HCT116 (cell line): ENCODE measurements around the gene ARFGEF3. TPM values are rescaled to one million over a fixed set of nuclear protein-coding genes. Genes with fewer than 3 reads are reported as not detected.

Experiments used
- ATAC-seq: fragments of 200-7000 bp; cut with Tn5 transposase; 2 replicates; pipeline ENCODE4 v1.9.1; 2020; ENCODE audit warnings: mild to moderate bottlenecking, moderate library complexity
- BruUV-seq: library from RNA; stranded (reverse); fragments of 400-500 nt; replicated peaks from 2 replicates; lab custom pipeline; 2021; lab: Mats Ljungman, UMichigan
- CTCF ChIA-PET: fragments of 300-600 bp; sonication (Branson Sonifier 250); formaldehyde crosslinking; loops from one replicate; lab custom pipeline; 2021; ENCODE audit warnings: antibody characterized with exemption; lab: Charles Lee
- POLR2A ChIA-PET: fragments of 300-600, 350-600 bp; sonication (Branson Sonifier 250); formaldehyde crosslinking; loops from one replicate; lab custom pipeline; 2021; ENCODE audit warnings: antibody characterized with exemption; lab: Charles Lee
- RAD21 ChIA-PET, 2 experiments: fragments of 300-600 bp; sonication (Branson Sonifier 250); formaldehyde crosslinking; loops; one replicate each; lab custom pipeline; 2023; ENCODE audit warnings: low total read pairs in 2 of 2; ENCODE audit not compliant: uncharacterized antibody in 2 of 2, unreplicated experiment in 2 of 2, low non-redundant PET in 1 of 2; lab: Charles Lee
- DNase-seq: peaks from one replicate; pipeline ENCODE4 v3.0.0-alpha.2; 2010; ENCODE audit warnings: low read depth, low spot score
- H2AFZ ChIP-seq: fragments of 200-600 bp; shearing (Covaris generic), sonication (generic); 2 replicates; pipeline ENCODE4 v1.6.1; 2017; ENCODE audit warnings: low read depth, mixed run types, mixed read lengths, antibody characterized with exemption, low read length; ENCODE audit not compliant: poor library complexity, severe bottlenecking
- H3K27ac ChIP-seq: 2 replicates; pipeline ENCODE4 v1.5.1; 2012; ENCODE audit warnings: low read depth, low read length
- H3K27me3 ChIP-seq: fragments of 200-600 bp; sonication (generic); 2 replicates; pipeline ENCODE4 v1.6.1; 2016; ENCODE audit warnings: mixed run types, low read length, mixed read lengths; ENCODE audit not compliant: insufficient read depth
- H3K36me3 ChIP-seq, 2 experiments: fragments of 200-500 bp in 1 of 2; fragments of 200-600 bp in 1 of 2; sonication (Bioruptor generic) in 1 of 2; sonication (generic) in 1 of 2; 2 replicates each; pipeline versions ENCODE4 v1.5.1 to v1.6.1; 2014 to 2016; ENCODE audit warnings: low read length in 2 of 2, inconsistent platforms in 1 of 2, mixed read lengths in 1 of 2, mixed run types in 1 of 2; ENCODE audit not compliant: insufficient read depth in 2 of 2, control insufficient read depth in 1 of 2
- H3K4me1 ChIP-seq, 2 experiments: fragments of 200-600 bp in 1 of 2; sonication (generic) in 1 of 2; 2 replicates each; pipeline versions ENCODE4 v1.5.1 to v1.6.1; 2012 to 2017; ENCODE audit warnings: low read length in 2 of 2, inconsistent platforms in 1 of 2, mild to moderate bottlenecking in 1 of 2, mixed read lengths in 1 of 2, mixed run types in 1 of 2, moderate library complexity in 1 of 2; ENCODE audit not compliant: insufficient read depth in 2 of 2, control insufficient read depth in 1 of 2
- H3K4me2 ChIP-seq: fragments of 200-600 bp; sonication (generic); 2 replicates; pipeline ENCODE4 v1.6.1; 2017; ENCODE audit warnings: mixed run types, low read length, mixed read lengths
- H3K4me3 ChIP-seq, 2 experiments: fragments of 200-600 bp in 1 of 2; sonication (generic) in 1 of 2; replicated peaks in 1 of 2; 2 replicates each; pipeline ENCODE4 v1.5.1; 2011 to 2016; ENCODE audit warnings: low read length in 2 of 2, control low read depth in 1 of 2, low read depth in 1 of 2, mild to moderate bottlenecking in 1 of 2, mixed read lengths in 1 of 2, mixed run types in 1 of 2
- H3K79me2 ChIP-seq: fragments of 200-600 bp; sonication (generic); 2 replicates; pipeline ENCODE4 v1.6.1; 2017; ENCODE audit warnings: mild to moderate bottlenecking, mixed run types, low read length, moderate library complexity, mixed read lengths; ENCODE audit not compliant: insufficient read depth
- H3K9ac ChIP-seq: fragments of 200-600 bp; sonication (generic); 2 replicates; pipeline ENCODE4 v1.6.1; 2016; ENCODE audit warnings: low read length, mixed read lengths
- H3K9me2 ChIP-seq: fragments of 200-600 bp; sonication (generic), shearing (Covaris generic); 2 replicates; pipeline ENCODE4 v1.6.1; 2017; ENCODE audit warnings: mixed run types, mild to moderate bottlenecking, moderate library complexity; ENCODE audit not compliant: insufficient read depth
- H3K9me3 ChIP-seq, 2 experiments: fragments of 200-500 bp in 1 of 2; fragments of 200-600 bp in 1 of 2; sonication (Bioruptor generic) in 1 of 2; sonication (generic) in 1 of 2; 2 replicates each; pipeline ENCODE4 v1.6.1; 2014 to 2017; ENCODE audit warnings: low read length in 2 of 2, mixed read lengths in 2 of 2, inconsistent platforms in 1 of 2, low read depth in 1 of 2, mild to moderate bottlenecking in 1 of 2, mixed run types in 1 of 2, moderate library complexity in 1 of 2; ENCODE audit not compliant: control insufficient read depth in 1 of 2, insufficient read depth in 1 of 2
- H4K20me1 ChIP-seq: fragments of 200-600 bp; sonication (generic), shearing (Covaris generic); 2 replicates; pipeline ENCODE4 v1.6.1; 2017; ENCODE audit warnings: mixed run types, mild to moderate bottlenecking, moderate library complexity; ENCODE audit not compliant: insufficient read depth
- ATF3 ChIP-seq: IDR thresholded peaks from 2 replicates; pipeline ENCODE4 v1.6.1; 2012
- CEBPB ChIP-seq: IDR thresholded peaks from 2 replicates; pipeline ENCODE4 v1.6.1; 2012; ENCODE audit warnings: low read depth
- EGR1 ChIP-seq: IDR thresholded peaks from 2 replicates; pipeline ENCODE4 v1.6.1; 2012; ENCODE audit warnings: low read depth
- ELF1 ChIP-seq: IDR thresholded peaks from 2 replicates; pipeline ENCODE4 v1.6.1; 2012; ENCODE audit warnings: low read depth, borderline replicate concordance
- EZH2 ChIP-seq: fragments of 200-600 bp; sonication (generic); IDR thresholded peaks from 2 replicates; pipeline ENCODE4 v1.6.1; 2017; ENCODE audit warnings: antibody characterized with exemption, mixed run types
- EZH2phosphoT487 ChIP-seq: fragments of 200-600 bp; IDR thresholded peaks from 2 replicates; pipeline ENCODE4 v1.6.1; 2018; ENCODE audit warnings: antibody characterized with exemption, borderline replicate concordance
- FOSL1 ChIP-seq: IDR thresholded peaks from 2 replicates; pipeline ENCODE4 v1.6.1; 2012; ENCODE audit warnings: low read depth
- JUND ChIP-seq: IDR thresholded peaks from 2 replicates; pipeline ENCODE4 v1.6.1; 2012
- POLR2A ChIP-seq: IDR thresholded peaks from 2 replicates; pipeline ENCODE4 v1.7.0; 2011; ENCODE audit warnings: borderline replicate concordance; ENCODE audit not compliant: insufficient read depth, insufficient read length; ENCODE audit errors: extremely low read depth
- POLR2AphosphoS5 ChIP-seq: IDR thresholded peaks from 2 replicates; pipeline ENCODE4 v1.6.1; 2011; ENCODE audit warnings: mild to moderate bottlenecking, low read depth, low read length, moderate library complexity
- RAD21 ChIP-seq: IDR thresholded peaks from 2 replicates; pipeline ENCODE4 v1.6.1; 2012; ENCODE audit warnings: low read depth, mild to moderate bottlenecking
- SIN3A ChIP-seq: IDR thresholded peaks from 2 replicates; pipeline ENCODE4 v1.6.1; 2012; ENCODE audit warnings: low read depth
- SP1 ChIP-seq: IDR thresholded peaks from 2 replicates; pipeline ENCODE4 v1.6.1; 2012; ENCODE audit warnings: low read depth
- SRF ChIP-seq: IDR thresholded peaks from 2 replicates; pipeline ENCODE4 v1.6.1; 2012; ENCODE audit warnings: low read depth
- YY1 ChIP-seq: IDR thresholded peaks from 2 replicates; pipeline ENCODE4 v1.6.1; 2011; ENCODE audit warnings: low read length, low read depth, moderate library complexity, mild to moderate bottlenecking; ENCODE audit not compliant: insufficient replicate concordance; ENCODE audit errors: extremely low read depth
- ZFX ChIP-seq: fragments of 450-650 bp; IDR thresholded peaks from 2 replicates; pipeline ENCODE4 v1.6.1; 2017
- intact Hi-C: fragments of 100-400 bp; cut with micrococcal nuclease; formaldehyde crosslinking; loops from 2 replicates; pipeline ENCODE4 v1.10.0; 2022
- total RNA-seq: library from RNA; stranded (reverse); gene quantifications from one replicate; pipeline ENCODE4 v1.2.1, GENCODE V29; 2021; ENCODE audit not compliant: unreplicated experiment
- TF ChIP-seq, protein P1 (sequence below): IDR thresholded peaks from 2 replicates; pipeline ENCODE4 v1.6.1; 2011; ENCODE audit warnings: mild to moderate bottlenecking, low read length, moderate library complexity; ENCODE audit not compliant: insufficient replicate concordance; ENCODE audit errors: extremely low read depth
- TF ChIP-seq, protein P2 (sequence below): IDR thresholded peaks from 2 replicates; pipeline ENCODE4 v1.6.1; 2012; ENCODE audit warnings: low read depth
- TF ChIP-seq, protein P3 (sequence below): IDR thresholded peaks from 2 replicates; pipeline ENCODE4 v1.6.1; 2012
- TF ChIP-seq, protein P4 (sequence below), 3 experiments: fragments of 200-600 bp in 1 of 3; sonication (generic) in 1 of 3; IDR thresholded peaks in 2 of 3; conservative IDR thresholded peaks in 1 of 3; 2 replicates each; pipeline ENCODE4 v1.5.1; 2012 to 2017; ENCODE audit warnings: low read depth in 2 of 3, low read length in 2 of 3, antibody characterized with exemption in 1 of 3, borderline replicate concordance in 1 of 3, control low read depth in 1 of 3, mild to moderate bottlenecking in 1 of 3, mixed read lengths in 1 of 3, mixed run types in 1 of 3, moderate library complexity in 1 of 3; ENCODE audit not compliant: insufficient read depth in 1 of 3

The ARFGEF3 gene
- total RNA-seq, 1 experiment from 2014 or later = 3.8 TPM

DNA sequence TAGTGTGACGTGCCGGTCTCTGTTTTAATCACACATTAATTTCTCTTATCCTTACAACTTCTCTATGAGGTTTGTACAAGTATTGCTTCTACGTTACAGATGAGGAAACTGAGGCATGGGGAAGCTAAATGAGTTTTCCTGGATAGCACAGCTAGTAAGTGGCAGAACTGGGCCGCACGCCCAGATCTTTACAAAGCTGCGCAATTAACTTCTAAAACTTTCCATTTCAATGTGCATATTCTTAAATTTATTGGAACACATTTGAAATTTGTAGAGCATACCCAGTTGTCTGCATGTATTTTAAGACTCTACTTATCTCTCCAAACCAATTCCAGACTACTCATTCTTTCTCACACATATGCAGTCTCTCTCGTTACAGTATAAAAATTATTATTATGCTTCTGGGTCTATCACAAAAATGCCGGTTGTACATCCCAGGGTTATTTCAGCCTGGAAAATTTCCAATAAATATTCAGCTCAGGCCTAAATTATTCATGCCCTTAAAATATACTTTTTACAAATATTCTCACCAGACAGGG is 44.3 kb upstream of the ARFGEF3 start:
- H3K4me2 ChIP-seq = no peak overlapping the region
- no peaks in the 10 kb centered on the region for H3K9me2 ChIP-seq
- H3K27me3 ChIP-seq = no peaks in the 10 kb centered on the region
- H3K27ac ChIP-seq = no peak overlapping the region
- no peak for DNase-seq
- no peaks in the 10 kb centered on the region for H3K36me3 ChIP-seq
- H4K20me1 ChIP-seq = no peaks in the 10 kb centered on the region
- no peaks in the 10 kb centered on the region for H3K79me2 ChIP-seq
- TF ChIP-seq FOSL1 = no peak
- no peak for TF ChIP-seq JUND
- TF ChIP-seq, protein P1, sequence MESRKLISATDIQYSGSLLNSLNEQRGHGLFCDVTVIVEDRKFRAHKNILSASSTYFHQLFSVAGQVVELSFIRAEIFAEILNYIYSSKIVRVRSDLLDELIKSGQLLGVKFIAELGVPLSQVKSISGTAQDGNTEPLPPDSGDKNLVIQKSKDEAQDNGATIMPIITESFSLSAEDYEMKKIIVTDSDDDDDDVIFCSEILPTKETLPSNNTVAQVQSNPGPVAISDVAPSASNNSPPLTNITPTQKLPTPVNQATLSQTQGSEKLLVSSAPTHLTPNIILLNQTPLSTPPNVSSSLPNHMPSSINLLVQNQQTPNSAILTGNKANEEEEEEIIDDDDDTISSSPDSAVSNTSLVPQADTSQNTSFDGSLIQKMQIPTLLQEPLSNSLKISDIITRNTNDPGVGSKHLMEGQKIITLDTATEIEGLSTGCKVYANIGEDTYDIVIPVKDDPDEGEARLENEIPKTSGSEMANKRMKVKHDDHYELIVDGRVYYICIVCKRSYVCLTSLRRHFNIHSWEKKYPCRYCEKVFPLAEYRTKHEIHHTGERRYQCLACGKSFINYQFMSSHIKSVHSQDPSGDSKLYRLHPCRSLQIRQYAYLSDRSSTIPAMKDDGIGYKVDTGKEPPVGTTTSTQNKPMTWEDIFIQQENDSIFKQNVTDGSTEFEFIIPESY = no peak
- TF ChIP-seq, protein P2, sequence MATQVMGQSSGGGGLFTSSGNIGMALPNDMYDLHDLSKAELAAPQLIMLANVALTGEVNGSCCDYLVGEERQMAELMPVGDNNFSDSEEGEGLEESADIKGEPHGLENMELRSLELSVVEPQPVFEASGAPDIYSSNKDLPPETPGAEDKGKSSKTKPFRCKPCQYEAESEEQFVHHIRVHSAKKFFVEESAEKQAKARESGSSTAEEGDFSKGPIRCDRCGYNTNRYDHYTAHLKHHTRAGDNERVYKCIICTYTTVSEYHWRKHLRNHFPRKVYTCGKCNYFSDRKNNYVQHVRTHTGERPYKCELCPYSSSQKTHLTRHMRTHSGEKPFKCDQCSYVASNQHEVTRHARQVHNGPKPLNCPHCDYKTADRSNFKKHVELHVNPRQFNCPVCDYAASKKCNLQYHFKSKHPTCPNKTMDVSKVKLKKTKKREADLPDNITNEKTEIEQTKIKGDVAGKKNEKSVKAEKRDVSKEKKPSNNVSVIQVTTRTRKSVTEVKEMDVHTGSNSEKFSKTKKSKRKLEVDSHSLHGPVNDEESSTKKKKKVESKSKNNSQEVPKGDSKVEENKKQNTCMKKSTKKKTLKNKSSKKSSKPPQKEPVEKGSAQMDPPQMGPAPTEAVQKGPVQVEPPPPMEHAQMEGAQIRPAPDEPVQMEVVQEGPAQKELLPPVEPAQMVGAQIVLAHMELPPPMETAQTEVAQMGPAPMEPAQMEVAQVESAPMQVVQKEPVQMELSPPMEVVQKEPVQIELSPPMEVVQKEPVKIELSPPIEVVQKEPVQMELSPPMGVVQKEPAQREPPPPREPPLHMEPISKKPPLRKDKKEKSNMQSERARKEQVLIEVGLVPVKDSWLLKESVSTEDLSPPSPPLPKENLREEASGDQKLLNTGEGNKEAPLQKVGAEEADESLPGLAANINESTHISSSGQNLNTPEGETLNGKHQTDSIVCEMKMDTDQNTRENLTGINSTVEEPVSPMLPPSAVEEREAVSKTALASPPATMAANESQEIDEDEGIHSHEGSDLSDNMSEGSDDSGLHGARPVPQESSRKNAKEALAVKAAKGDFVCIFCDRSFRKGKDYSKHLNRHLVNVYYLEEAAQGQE = no peak
- no peak for TF ChIP-seq CEBPB
- no peak for TF ChIP-seq EZH2
- no peak for TF ChIP-seq EGR1
- TF ChIP-seq SP1 = no peak
- TF ChIP-seq ZFX = no peak
- TF ChIP-seq, protein P3, sequence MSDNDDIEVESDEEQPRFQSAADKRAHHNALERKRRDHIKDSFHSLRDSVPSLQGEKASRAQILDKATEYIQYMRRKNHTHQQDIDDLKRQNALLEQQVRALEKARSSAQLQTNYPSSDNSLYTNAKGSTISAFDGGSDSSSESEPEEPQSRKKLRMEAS = no peak
- no peak for TF ChIP-seq POLR2AphosphoS5
- TF ChIP-seq YY1 = no peak
- TF ChIP-seq ELF1 = no peak
- TF ChIP-seq SIN3A = no peak
- no peak for TF ChIP-seq SRF
- TF ChIP-seq ATF3 = no peak
- no peak for TF ChIP-seq POLR2A
- TF ChIP-seq, protein P4, sequence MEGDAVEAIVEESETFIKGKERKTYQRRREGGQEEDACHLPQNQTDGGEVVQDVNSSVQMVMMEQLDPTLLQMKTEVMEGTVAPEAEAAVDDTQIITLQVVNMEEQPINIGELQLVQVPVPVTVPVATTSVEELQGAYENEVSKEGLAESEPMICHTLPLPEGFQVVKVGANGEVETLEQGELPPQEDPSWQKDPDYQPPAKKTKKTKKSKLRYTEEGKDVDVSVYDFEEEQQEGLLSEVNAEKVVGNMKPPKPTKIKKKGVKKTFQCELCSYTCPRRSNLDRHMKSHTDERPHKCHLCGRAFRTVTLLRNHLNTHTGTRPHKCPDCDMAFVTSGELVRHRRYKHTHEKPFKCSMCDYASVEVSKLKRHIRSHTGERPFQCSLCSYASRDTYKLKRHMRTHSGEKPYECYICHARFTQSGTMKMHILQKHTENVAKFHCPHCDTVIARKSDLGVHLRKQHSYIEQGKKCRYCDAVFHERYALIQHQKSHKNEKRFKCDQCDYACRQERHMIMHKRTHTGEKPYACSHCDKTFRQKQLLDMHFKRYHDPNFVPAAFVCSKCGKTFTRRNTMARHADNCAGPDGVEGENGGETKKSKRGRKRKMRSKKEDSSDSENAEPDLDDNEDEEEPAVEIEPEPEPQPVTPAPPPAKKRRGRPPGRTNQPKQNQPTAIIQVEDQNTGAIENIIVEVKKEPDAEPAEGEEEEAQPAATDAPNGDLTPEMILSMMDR (IDR thresholded peaks at IDR 0.05 in 2 of 3, conservative IDR thresholded peaks at IDR 0.05 in 1 of 3; ENCODE audit: borderline replicate concordance in 1 of 3, insufficient read depth in 1 of 3, low read depth in 2 of 3, low read length in 2 of 3) = no peak
- TF ChIP-seq RAD21 = no peak
- no peak for TF ChIP-seq EZH2phosphoT487
- H3K9ac ChIP-seq = no peak overlapping the region
- POLR2A ChIA-PET = no interaction called here
- H2AFZ ChIP-seq = no peak overlapping the region
- intact Hi-C loops = loop anchor here (2.0 to 5.0 kb wide), 5 partner anchors 161 to 647 kb away; no protein-coding TSS in a partner anchor
- no TSS peak for BruUV-seq
- CTCF ChIA-PET = interaction anchor here (1.1 to 5.4 kb wide), 4 partner anchors 9 to 1247 kb away, joined by 3 to 26 read pairs (median 8); partner anchors contain the start of gene HEBP2
- no peak overlapping the region for H3K4me3 ChIP-seq
- H3K9me3 ChIP-seq = no peaks in the 10 kb centered on the region
- ATAC-seq = no peak
- peaks cover 0 to 8% of the 10 kb centered on the region in 2 experiments; a peak in 1 of 4 replicates for H3K4me1 ChIP-seq
- RAD21 ChIA-PET = no interaction called here
